ENCODE measurements around the gene P2RX5. TPM values are rescaled to one million over a fixed set of nuclear protein-coding genes. Genes with fewer than 3 reads are reported as not detected.
A peak's percentile ranks its signal among the peaks of the same experiment; 100 is the strongest.

The P2RX5 gene
- total RNA-seq, 1 donor from 2014 or later: 10.0 TPM

GRCh38 chr17:3681057-3681456 lies 14.9 kb downstream of the P2RX5 start:
- DNase-seq: no peak

DNA sequence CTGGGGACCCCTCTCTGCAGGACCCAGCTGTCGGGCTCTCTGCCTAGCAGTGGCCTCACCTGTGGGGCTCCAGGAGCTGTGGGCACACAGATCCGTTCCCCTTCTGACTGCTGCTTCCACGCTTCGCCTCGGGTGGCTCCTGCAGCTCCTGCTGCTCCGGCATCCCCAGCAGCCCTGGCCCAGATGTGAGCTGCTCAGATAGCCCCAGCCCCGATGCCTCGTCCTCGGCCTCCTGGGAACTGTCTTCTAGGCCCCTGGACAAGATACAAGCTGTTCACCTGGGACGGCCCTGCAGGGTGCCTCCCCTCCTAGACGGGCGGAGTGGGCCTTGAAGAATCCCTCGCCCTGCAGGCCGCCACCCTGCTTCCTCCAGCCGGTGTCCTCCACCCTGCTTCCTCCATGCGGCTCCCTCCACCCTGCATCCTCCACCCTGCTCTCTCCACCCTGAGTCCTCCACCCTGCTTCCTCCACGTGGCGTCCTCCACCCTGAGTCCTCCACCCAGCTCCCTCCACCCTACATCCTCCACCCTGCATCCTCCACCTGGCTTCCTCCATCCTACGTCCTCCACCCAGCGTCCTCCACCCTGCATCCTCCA lies 16.3 kb downstream of the P2RX5 start:
- no peak for DNase-seq

DNA sequence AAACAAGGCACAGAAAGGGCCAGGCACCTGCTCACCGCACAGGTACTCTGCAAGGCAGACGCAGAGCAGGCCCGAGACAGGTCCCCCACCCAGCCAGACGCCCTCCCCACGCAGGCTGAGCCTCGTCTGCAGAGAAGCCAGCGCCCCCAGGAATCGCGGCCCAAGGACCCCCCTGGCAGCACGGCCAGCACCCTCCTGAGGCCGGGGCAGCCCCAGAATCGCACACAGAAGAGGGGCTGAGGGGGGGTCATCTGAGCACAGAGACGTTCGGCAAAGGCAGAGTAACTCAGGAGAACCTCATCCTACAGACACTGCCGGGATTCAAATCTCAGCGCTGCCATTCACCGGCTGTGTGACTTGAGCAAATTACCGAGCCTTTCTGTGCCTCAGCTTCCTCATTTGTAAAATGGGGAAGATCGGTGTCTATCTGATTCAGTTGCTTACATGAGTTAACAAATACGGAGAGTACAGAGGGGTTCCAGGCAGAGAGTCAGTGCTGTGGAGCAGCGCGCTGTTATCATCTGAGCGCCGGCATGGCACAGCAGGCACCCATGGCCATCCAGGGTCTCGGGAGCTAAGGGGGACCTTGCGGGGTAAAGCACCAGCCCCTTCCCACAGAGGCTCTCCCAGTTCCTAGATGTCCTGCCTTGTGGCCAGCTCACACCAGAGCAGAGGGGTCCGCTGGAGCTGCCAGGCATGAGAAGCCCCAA lies 17.0 kb downstream of the P2RX5 start:
- no peak for DNase-seq

DNA sequence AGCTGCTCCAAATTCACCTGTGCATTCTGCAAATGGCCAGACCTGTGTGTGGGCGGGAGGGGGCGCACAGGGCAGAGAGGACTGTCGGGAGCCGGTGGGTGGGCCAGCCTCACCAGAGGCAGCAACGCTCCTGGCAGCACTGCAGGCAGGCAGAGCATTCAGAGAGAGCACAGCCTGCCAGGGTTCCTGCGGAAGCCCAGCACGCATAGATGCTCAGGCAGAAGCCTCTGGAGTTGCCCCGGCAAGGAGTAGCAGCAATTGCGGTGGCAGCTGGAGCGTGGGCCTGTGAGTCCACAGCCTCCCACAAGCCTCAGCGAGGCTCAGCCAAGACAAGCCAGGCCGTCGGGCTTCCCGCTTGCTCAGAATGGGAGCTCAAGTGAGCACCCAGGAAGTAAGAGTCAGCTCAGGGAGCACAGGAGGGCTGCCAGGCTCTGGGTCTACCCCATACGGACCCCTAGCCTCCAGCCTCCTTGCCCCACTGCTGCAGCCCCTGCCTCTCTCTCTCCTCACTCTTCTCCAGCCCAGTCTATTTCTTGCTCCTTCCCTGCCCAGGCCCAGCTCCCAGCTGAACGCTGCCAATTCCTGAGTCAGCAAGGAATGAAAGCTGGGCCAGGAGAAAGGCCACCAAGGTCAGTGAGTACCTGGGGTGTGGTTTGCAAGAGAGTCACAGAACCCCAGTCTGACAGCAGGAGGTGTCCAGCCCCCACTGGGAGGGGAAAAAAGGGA lies 17.7 kb downstream of the P2RX5 start:
- peak; percentile 73 for DNase-seq

- DNase-seq: no peak
Observed at GRCh38 chr17:3675886-3676285, 20.1 kb downstream of the P2RX5 start.

- no peak for DNase-seq
Observed at GRCh38 chr17:3672571-3672970, 23.4 kb downstream of the P2RX5 start.

- no peak for DNase-seq
Observed at GRCh38 chr17:3669548-3669947, 26.4 kb downstream of the P2RX5 start.

DNA sequence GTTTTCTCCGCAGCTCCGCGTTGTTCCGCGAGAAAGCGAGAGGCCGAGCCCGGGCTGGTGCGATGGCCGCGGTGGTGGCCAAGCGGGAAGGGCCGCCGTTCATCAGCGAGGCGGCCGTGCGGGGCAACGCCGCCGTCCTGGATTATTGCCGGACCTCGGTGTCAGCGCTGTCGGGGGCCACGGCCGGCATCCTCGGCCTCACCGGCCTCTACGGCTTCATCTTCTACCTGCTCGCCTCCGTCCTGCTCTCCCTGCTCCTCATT lies 26.9 kb downstream of the P2RX5 start:
- DNase-seq: no peak

DNA sequence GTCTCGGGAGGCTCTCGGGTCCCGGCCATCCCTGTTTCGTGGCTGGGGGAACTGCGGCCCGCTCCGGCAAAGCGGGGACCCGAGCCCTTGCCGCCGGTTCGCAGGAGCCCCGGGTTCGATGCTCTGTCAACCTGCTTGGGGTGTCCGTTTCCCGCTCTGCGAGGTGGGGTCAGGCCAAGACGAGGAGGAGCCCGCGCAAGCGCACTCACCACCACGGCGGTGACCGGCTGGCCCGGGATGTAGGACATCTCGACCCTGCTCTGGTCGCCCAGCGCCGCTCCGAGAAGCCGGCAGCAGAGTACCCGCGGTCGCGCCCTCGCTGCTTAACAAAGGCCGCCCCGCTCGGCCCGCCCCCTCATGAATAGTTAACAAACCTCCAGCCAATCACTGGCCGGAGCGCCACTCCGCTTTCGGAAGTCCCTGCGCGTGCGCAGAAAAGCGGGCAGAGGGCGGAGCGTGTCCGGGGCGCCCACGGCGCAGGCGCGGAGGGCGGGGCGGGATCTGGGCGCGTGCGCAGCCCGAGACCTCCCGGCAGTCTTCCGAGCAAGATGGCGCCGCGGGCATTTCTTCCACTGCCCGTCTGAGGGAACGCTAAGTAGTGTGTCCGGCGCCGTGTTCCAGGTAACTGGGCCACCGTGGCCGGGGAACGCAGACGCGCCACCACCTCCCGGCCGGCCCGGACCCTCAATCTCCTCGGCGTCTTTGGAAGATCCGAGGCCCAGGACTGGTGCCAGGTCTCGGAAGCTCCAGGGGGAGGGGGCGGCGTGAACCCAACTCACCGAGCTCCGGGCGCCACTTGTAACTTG lies 27.5 kb downstream of the P2RX5 start, which contains the start of the genes EMC6 and TAX1BP3:
Gene EMC6 (plus strand): TSS at position 534 of the 806 bp plus-strand sequence. CDS start 335 bp downstream, outside the sequence.
Gene TAX1BP3 (minus strand): TSS at position 300 of the 806 bp plus-strand sequence. CDS start 52 bp downstream, at position 248.
- peak; percentile 96 for DNase-seq

- peak; percentile 57 for DNase-seq
Observed at GRCh38 chr17:3667366-3668278, 28.3 kb downstream of the P2RX5 start.

DNA sequence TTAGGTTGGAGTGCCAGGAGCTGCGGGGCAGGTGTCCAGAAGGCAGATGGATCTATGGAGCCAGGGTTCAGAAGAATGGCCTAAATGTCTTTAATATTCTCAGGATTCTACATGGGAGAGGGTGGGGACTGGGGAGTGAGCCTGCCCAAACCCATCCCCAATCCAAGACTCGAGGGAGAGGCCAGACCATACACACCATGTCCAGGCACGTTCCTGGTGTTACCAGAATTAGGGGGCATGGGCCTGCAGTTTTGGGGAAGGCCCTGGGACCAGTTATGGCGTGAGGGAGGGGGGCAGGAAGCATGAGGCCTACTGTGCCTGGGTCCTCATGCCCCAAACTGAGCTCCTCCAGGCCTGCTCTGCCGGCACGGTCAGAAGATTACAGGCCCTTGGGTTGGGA lies 29.4 kb downstream of the P2RX5 start:
- no peak for DNase-seq

DNA sequence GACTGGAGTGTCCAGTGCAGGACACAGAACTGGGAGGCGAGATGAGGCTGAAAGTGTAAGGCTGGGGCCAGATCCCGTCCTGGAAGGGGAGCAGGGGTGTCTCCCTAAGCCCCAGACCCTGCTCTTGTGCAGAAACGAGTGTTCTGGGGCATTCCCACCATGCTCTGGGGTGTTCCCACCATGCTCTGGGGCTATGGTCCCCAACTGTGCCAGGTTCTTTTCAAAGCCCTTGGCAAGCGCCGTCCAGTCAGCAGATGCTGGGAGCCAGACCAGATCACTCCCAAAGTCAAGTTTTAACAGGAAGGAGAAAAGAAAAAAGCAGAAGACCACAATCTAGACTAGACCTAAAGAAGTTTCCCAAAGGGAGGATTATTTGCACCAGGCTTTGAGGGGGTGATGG lies 30.1 kb downstream of the P2RX5 start:
- DNase-seq: no peak

GRCh38 chr17:3663102-3664011 lies 32.6 kb downstream of the P2RX5 start:
- no peak for DNase-seq

DNA sequence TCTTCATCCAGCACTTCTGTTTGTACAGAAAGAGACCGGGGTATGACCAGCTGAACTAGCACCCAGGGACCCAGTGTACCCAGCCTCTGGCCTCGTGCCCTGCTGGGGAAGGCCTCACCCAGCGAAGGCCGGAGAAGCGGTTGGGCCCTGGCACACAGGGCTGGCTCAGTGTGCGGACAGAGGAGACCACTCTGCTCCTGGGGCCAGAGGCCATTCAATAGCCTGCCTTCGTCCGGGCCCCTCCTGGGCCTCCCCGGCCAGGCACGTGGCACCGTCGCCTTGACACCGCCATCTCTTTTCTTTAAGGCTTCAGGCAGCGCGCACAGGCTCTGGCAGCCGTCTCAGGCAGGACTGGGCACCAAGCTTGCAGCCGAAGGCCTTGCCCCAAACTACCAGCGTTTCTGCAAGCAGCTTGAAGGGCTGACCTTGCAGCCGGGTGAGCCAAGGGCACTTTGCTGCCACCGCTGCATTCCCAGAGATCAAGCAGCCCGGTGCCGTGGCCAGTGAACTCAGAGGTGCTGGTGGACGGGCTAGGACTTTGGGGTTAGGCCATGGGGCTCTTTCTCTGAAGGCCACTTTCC lies 35.6 kb downstream of the P2RX5 start:
- DNase-seq: no peak

GRCh38 chr17:3659541-3660111 lies 36.3 kb downstream of the P2RX5 start:
- no peak for DNase-seq

DNA sequence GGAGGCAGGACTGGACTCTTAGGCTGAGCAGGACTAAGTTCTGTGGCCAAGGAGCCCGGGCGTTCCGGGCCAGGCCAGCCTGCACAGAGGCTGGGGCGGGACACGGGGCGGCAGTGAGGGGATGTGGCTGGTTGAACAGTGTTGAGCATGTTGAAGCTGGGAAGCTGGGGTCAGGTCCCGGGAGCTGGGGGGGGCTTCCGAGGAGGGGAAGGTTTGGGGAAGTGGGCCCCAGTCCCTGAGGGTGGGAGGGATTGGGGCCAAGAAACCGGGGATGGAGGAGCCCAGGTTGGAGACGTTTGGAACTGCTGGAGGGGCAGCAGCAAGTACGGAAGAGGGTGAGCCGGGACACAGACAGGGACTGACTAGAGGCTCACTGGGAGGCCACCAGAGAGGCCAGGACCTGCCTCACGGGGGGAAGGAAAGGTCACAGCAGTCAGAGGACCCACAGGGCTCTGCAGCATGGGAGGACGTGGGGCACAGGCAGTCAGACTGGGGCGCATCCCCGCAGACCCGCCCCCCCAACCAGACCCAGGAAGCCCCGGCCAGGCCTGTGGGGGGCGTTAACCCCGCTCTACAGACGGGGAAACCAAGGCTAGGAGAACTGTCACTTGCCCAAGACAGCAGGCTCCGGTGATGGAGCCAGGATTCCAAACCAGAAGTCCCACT lies 37.0 kb downstream of the P2RX5 start:
- DNase-seq: no peak

DNA sequence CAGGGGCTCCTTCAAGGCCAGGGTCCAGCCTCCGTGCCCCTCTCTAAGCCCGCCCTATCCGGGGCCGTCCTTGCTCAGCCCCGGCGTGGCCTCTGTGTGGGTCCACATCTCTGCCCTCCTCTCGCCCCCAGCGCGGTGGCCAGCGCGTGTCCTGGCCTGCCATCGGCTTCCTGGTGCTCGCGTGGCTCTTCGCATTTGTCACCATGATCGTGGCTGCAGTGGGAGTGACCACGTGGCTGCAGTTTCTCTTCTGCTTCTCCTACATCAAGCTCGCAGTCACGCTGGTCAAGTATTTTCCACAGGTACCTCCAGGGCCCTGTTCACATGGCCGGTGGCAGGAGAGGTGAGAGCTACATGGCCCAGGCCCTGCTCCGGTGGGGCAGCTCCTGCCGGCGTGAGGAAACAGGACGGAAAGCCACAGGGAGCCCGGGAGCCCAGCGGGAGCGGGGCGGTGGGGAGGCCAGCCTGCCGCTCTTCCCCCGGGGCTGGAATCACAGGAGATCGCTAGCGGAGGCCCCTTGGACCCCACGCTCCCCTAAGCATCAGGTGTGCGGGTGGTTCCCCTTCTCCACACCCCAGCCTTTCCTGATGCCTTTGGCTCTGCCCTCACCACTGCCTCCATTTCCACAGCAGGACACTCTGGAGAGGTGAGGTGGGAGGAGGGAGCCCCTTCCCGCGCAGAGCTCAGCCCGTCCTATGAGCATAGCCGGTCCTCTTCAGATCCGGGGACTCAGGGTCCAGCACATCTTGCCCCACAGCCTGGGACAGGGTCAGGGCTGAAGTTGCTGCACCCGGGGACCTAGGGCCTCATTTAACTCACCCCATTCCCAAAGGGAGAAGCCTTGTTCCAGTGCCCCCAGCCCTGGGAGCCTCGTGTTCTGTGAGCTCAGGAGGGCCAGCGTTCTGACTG lies 37.8 kb downstream of the P2RX5 start:
- DNase-seq: no peak

DNA sequence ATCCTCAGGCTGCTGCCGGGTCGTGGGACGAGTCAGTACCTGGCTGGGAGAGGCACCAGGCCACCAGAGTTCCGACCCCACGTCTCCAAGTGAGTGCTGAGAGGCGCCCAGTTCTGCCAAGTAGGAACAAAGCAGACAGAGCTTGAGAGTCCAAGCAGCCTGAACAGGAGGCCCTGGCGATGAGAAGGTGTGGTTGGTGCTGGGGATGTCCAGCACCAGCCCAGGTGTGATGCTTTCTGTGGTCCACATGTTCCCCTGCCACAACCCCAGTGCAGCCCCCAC lies 38.4 kb downstream of the P2RX5 start:
- DNase-seq: no peak
